Psoas muscle (tissue), 8 donors: ENCODE data around the gene PURA. TPM values are rescaled to one million over a fixed set of nuclear protein-coding genes. Genes with fewer than 3 reads are reported as not detected.

Experiments
- ATAC-seq, 4 donors: fragments of 200-7000 bp; cut with Tn5 transposase; one replicate each; pipeline ENCODE4 v1.9.1; 2020; ENCODE audit warnings: moderate library complexity in 3 of 4, mild to moderate bottlenecking in 2 of 4
- DNase-seq, 2 donors: peaks; one replicate each; pipeline ENCODE4 v3.0.0-alpha.2; 2020
- H3K27ac ChIP-seq: fragments of 200-600 bp; one replicate; pipeline ENCODE4 v1.8.0; 2022
- H3K27me3 ChIP-seq, 3 donors: fragments of 200-600 bp in 1 of 3; one replicate each; pipeline versions ENCODE4 v1.6.1 to v1.8.0; 2013 to 2022; ENCODE audit warnings: low read length in 2 of 3, mild to moderate bottlenecking in 2 of 3, moderate library complexity in 1 of 3; ENCODE audit not compliant: insufficient read depth in 3 of 3
- H3K36me3 ChIP-seq, 2 donors: fragments of 200-600 bp in 1 of 2; one replicate each; pipeline versions ENCODE4 v1.6.1 to v1.8.0; 2013 to 2022; ENCODE audit warnings: low read depth in 1 of 2, mild to moderate bottlenecking in 1 of 2, moderate library complexity in 1 of 2; ENCODE audit not compliant: insufficient read depth in 1 of 2
- H3K4me1 ChIP-seq: fragments of 200-600 bp; one replicate; pipeline ENCODE4 v1.8.0; 2022
- H3K4me3 ChIP-seq: fragments of 200-600 bp; one replicate; pipeline ENCODE4 v1.8.0; 2022; ENCODE audit warnings: mild to moderate bottlenecking
- H3K9me3 ChIP-seq: fragments of 200-600 bp; one replicate; pipeline ENCODE4 v1.8.0; 2022
- CTCF ChIP-seq: fragments of 200-600 bp; IDR thresholded peaks from one replicate; pipeline ENCODE4 v1.8.0; 2022; ENCODE audit warnings: antibody characterized with exemption
- WGBS, 3 donors: extraction: QIAGEN DNeasy Blood & Tissue Kit; methylation state at CpG; one replicate each; pipeline versions ENCODE4 v1.1.6 to v1.1.7; 2013; 5-methylcytosine and 5-hydroxymethylcytosine counted together
- intact Hi-C, 2 donors: fragments of 100-400 bp; cut with DNase I; formaldehyde crosslinking; loops; one replicate each; pipeline versions ENCODE4 v1.11.0 to v1.14.2; 2022
- polyA plus RNA-seq, 3 donors: library from polyadenylated mRNA; stranded (reverse); fragments of 200-250 nt; gene quantifications; one replicate each; pipeline ENCODE4 v1.2.3, GENCODE V29; 2013
- total RNA-seq, 4 donors: library from RNA; stranded (reverse); fragmentation: NEBNext Ultra II Directional in 2 of 4; extraction: Animal tissue kit (Norgen Biotek cat#: 25700) in 2 of 4; gene quantifications; one replicate each; pipeline versions ENCODE4 v1.2.1 to v1.2.4, GENCODE V29; 2021 to 2023
- donor health status: healthy with polysubstance abuse.
- donor health status: DM: no; HTN: no; CAD: no; lungs with moderate emphysema.
- donor health status: Bipolar disorder and iron deficiency.
- donor health status: healthy.
- donor health status: DM: yes; HTN: yes; CAD: no.
- donor health status: DM: no; HTN: no; CAD: no.
- donor health status: DM: no; HTN: no; CAD: no.
- donor health status: DM: yes; HTN: yes; CAD: no.

PURA gene
- total and polyA plus RNA-seq, 7 donors = 3.2 to 20.4 (median 11.8) TPM

GRCh38 chr5:140128376-140128775 lies 14.5 kb downstream of the PURA start:
- ATAC-seq (no peak), DNase-seq (no peak)
- 86 to 93% (median 92%) methylated on average over 5 of the region's 5 CpGs for WGBS, 3 donors
- no peak overlapping the region for H3K27ac ChIP-seq
- TF ChIP-seq CTCF = no peak
- no peaks in the 10 kb centered on the region for H3K9me3 ChIP-seq
- no peaks in the 10 kb centered on the region for H3K27me3 ChIP-seq
- no peak overlapping the region for H3K4me3 ChIP-seq
- peaks cover 36% of the 10 kb centered on the region for H3K4me1 ChIP-seq
- intact Hi-C loops = no loop called here
- no peaks in the 10 kb centered on the region for H3K36me3 ChIP-seq

GRCh38 chr5:140130949-140131733 lies 17.2 kb downstream of the PURA start:
- H3K27me3 ChIP-seq = no peaks in the 10 kb centered on the region
- H3K36me3 ChIP-seq = no peaks in the 10 kb centered on the region
- WGBS, 3 donors = 60 to 68% (median 66%) methylated on average over 5 of the region's 5 CpGs
- intact Hi-C loops = no loop called here
- no peak for DNase-seq
- no peak overlapping the region for H3K4me3 ChIP-seq
- peak overlapping the region; percentile 9 for H3K27ac ChIP-seq
- no peaks in the 10 kb centered on the region for H3K9me3 ChIP-seq
- TF ChIP-seq CTCF = no peak
- H3K4me1 ChIP-seq = peaks cover 27% of the 10 kb centered on the region
- ATAC-seq = no peak

- H3K9me3 ChIP-seq = no peaks in the 10 kb centered on the region
- H3K27ac ChIP-seq = peak overlapping the region; percentile 9
- no peak overlapping the region for H3K4me3 ChIP-seq
- no peaks in the 10 kb centered on the region for H3K36me3 ChIP-seq
- H3K27me3 ChIP-seq = no peaks in the 10 kb centered on the region
- no peak for TF ChIP-seq CTCF
- DNase-seq (peak in 1 of 2 donors; percentile 44), ATAC-seq (peak; percentile 43 to 74 (median 64))
- 60 to 66% (median 64%) methylated on average over 3 of the region's 3 CpGs for WGBS, 3 donors
- peaks cover 27% of the 10 kb centered on the region for H3K4me1 ChIP-seq
- intact Hi-C loops = no loop called here
These were observed 18.1 kb downstream of the PURA start for GRCh38 chr5:140131967-140132409.

GRCh38 chr5:140133514-140134167 lies 19.7 kb downstream of the PURA start:
- H3K4me3 ChIP-seq = no peak overlapping the region
- ATAC-seq (no peak), DNase-seq (no peak)
- no peaks in the 10 kb centered on the region for H3K9me3 ChIP-seq
- 79 to 93% (median 82%) methylated on average over 4 of the region's 4 CpGs for WGBS, 3 donors
- intact Hi-C loops = no loop called here
- peaks cover 21% of the 10 kb centered on the region for H3K4me1 ChIP-seq
- TF ChIP-seq CTCF = no peak
- H3K27ac ChIP-seq = no peak overlapping the region
- H3K27me3 ChIP-seq = no peaks in the 10 kb centered on the region
- H3K36me3 ChIP-seq = no peaks in the 10 kb centered on the region
